ENCODE results near the gene DLX2. TPM values are rescaled to one million over a fixed set of nuclear protein-coding genes. Genes with fewer than 3 reads are reported as not detected.
"Not testable (repeated sequence)": the region's sequence is repeated elsewhere in the genome, so short reads cannot be mapped to it uniquely, and the experiment has no call there.

DLX2 gene
- 0.14 TPM for total RNA-seq

GRCh38 chr2:172102391-172103359 is at the start of gene DLX2:
DLX2 (minus strand) TSS chr2:172102900; CDS start chr2:172102538, 362 bp downstream.
- DNase-seq (ENCODE audit: low spot score): peak; percentile 74

DNA sequence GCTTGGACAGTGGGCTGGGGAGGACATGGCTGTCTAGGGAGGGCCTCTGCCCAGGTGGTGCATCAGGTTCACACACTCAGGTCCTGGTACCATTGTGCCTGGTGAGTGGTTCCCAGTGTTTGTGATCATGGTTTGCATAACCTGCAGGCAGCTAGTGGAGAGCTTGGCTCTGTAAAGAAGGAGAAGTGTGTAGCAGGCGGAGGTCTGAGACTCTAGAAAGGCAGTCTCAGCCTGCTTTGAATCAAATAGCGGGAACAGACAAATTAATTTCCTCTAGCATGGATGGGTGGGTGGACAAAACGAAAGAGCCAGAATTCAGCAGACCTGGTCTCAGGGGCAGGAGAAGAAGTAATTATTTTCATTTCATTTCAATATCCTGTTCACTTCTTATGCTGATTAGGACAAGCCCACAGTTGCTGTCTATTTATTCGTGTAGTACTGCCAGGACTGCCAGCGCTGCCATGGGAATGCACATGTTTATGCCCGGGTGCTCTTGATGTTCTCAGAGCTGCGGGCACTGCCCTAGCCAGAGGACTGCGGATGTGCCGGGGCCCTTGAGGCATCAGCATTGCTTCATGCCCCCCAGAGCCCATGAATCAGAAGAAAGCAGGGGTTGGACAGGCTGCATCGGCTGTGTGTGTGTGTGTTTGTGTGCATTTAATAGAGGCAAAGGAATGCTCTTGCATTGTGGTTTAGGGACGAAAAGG is 45.4 kb upstream of the DLX2 start:
- no peak for DNase-seq (ENCODE audit: low spot score)

- DNase-seq (ENCODE audit: low spot score): no peak
These were observed 41.1 kb upstream of the DLX2 start for GRCh38 chr2:172143817-172144216.

- not testable (repeated sequence) for DNase-seq (ENCODE audit: low spot score)
These were observed 36.0 kb upstream of the DLX2 start for GRCh38 chr2:172138727-172139126.

DNA sequence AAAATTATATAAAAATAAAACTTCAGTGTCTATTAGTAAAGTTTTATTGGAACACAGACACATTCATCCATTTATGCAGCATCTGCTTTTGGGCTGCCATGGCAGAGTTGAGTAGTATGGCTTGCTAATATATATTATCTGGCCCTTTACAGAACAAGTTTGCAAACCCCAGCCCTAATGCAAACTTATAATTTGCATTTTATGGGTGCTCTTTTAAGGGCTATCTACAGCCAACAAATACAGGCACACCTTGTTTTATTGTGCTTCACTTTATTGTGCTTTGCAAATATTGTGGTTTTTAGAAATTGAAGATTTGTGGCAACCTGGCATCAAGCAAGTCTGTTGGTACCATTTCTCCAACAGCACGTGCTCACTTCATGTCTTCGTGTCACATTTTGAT is 35.2 kb upstream of the DLX2 start:
- no peak for DNase-seq (ENCODE audit: low spot score)

DNA sequence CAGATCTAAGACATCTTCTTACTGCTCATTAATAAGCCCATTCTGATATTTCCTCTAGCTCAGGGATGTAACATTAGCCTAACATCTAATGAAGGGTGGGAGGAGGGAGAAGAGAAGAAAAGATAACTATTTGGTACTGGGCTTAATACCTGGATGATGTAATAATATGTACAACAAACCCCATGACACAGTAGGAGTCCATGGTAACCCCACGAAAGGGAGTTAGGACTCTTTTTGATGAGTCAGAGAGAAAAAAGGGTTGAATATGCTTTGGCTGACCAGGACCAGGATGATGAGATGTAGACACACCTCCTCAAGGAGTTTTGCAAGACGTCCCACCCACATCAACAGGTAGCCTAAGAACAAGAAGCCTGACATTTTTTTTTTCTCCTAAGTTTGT is 34.4 kb upstream of the DLX2 start:
- no peak for DNase-seq (ENCODE audit: low spot score)

DNA sequence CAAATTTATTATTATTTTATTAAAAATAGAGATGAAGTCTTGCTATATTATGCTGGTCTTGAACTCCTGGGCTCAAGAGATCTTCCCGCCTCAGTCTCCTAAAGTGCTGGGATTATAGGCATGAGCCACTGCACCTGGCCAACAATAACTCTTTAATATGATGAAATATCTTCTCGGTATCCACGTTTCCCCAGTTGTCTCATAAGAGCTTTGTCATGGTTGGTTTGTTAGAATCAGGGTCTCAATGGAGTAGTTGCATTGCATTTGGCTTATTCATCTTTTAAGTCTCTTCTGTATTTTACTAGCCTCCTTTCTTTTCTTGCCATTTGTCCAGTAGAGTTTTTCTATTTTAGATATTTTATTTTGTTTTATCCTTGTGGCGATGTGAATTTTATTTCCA is 32.7 kb upstream of the DLX2 start:
- DNase-seq (ENCODE audit: low spot score): no peak

GRCh38 chr2:172134270-172134669 is 31.6 kb upstream of the DLX2 start:
- DNase-seq (ENCODE audit: low spot score): no peak

DNA sequence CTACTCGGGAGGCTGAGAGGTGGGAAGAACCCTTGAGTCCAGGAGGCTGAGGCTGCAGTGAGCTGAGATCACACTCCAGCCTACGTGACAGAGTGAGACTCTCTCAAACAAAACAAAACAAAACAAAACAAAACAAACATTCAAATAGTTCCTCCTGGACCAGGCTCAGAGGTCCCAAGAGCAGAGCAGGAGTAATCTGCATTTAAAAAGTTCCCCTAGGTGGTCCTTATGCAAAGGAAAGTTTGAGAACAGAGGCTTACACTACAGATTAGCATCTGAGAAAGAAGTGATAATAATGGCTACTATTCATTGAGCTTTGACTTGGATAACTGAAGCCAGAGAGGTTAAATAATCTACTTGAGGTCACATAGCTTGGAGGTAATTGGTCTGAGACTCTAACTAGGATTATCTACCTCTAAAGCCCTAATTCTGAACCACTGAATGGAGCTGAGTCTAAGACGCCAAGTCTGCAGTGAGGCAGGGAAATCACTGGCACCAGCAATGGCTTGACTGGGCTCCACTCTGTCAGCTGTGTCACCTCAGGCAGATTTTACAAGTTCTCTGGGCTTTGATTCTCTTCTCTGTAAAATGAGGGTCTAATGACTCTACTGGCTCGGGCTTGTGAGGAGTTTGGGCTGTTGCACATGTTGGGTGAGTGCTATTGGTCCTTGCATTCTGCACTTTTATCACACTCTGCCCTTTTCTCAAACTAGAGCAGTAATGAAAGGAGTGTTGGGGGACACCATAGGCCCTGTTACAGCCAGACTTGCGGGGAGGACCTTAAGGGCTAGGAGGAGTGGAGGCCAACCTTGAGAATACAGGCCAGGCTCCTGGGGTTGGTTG is 29.2 kb upstream of the DLX2 start:
- DNase-seq (ENCODE audit: low spot score): no peak

- DNase-seq (ENCODE audit: low spot score): no peak
These were observed 26.7 kb upstream of the DLX2 start for GRCh38 chr2:172129404-172129803.

DNA sequence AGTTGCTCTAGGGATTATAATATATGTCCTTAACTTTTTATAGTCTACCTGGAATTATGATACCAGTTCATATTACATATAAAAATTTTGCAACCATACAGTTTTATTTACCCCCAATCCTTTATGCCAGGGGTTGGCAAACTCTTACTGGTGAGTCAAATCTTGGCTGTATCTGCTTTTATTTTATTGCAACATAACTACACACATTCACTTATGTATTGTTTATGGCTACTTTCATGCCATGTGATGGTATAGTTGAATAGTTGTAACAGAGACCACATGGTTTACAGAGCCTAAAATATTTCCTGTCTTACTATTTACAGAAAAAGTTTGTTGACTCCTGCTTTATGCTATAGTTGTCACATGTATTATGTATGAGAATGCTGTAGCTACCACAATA is 25.8 kb upstream of the DLX2 start:
- no peak for DNase-seq (ENCODE audit: low spot score)

- DNase-seq (ENCODE audit: low spot score): no peak
These were observed 17.4 kb upstream of the DLX2 start for GRCh38 chr2:172120118-172120517.

GRCh38 chr2:172119089-172119488 is 16.4 kb upstream of the DLX2 start:
- DNase-seq (ENCODE audit: low spot score): no peak

GRCh38 chr2:172116107-172116506 is 13.4 kb upstream of the DLX2 start:
- no peak for DNase-seq (ENCODE audit: low spot score)

DNA sequence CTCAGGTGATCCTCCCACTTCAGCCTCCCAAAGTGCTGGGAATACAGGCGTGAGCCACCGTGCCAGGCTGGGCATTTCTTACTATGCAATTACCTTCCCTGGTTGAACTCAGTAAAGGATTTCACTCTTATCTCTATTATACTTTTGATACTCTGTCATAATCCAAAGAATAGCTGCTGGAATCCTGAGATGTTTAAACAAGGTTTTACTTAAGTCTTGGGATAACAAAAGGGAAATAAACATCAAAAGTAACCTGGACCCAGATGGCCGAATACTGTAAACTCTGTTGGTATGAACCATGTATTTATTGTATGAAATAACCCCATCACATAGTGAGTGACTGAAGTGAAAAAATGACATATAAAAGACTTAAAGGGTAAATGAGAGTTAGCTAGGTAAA is 11.9 kb upstream of the DLX2 start:
- no peak for DNase-seq (ENCODE audit: low spot score)

DNA sequence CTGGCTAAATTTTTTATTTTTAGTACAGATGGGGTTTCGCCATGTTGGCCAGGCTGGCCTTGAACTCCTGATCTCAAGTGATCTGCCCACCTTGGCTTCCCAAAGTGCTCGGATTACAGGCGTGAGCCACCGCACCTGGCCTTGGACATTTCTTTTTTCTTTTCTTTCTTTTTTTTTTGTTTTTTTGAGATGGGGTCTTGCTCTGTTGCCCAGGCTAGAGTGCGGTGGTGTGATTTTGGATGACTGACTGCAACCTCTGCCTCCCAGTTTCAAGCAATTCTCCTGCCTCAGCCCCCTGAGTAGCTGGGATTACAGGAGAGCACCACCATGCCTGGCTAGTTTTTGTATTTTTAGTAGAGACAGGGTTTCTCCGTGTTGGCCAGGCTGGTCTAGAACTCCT is 11.5 kb upstream of the DLX2 start:
- not testable (repeated sequence) for DNase-seq (ENCODE audit: low spot score)

DNA sequence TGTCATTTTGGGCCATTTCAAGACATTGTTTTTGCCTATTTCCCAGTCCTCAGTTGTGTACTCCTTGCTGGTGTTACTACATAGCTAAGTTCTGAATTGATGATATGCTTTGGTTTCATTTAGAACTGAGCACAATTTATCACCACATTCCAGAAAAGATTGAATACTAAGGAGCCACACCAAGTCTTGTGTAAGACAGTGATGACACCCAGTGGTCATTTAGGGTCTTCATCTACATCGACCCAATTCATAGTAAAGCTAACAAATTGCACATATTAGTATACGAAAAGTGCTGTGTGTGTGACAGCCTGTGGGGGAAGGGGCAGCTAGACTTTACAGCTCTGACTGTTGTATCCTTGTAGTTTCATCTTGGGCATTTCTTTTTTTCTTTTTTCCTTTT is 10.9 kb upstream of the DLX2 start:
- no peak for DNase-seq (ENCODE audit: low spot score)

DNA sequence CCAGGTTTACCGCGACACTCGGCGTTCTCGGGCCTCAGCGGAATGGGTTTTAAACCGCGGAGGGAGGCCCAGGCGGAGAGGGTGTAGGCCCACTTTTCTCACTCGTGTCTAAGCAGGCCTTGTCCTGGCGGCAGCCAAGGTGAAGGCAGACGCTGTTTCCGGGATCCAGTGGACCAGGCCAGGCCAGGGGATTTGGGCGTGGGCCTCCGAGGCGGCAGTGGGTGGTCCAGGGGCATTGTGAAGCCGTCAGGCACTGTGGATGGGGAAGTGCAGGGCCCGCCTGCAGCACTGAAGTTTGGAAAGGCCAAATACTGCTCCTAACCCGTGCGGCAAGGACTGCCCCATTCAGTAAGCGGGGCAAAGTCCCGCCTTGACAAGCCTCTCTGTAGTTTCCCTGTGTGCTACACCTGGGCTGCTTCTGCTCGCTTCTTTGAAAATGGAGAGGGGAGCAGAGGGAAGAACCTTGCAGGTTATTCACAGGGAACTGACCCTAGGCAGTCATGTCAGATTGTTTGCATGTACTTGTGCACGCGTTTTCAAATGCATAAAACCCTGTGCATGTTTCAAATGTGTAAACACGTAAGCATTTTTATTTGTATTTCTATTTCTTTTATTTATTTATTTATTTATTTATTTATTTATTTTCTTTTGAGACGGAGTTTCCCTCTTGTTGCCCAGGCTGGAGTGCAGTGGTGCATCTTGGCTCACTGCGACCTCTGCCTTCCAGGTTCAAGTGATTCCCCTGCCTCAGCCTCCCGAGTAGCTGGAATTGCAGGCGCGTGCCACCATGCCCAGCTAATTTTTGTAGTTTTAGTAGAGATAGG is 7.5 kb upstream of the DLX2 start:
- no peak for DNase-seq (ENCODE audit: low spot score)

- DNase-seq (ENCODE audit: low spot score): no peak
These were observed 6.7 kb upstream of the DLX2 start for GRCh38 chr2:172109256-172109987.

GRCh38 chr2:172108587-172108930 is 5.9 kb upstream of the DLX2 start:
- no peak for DNase-seq (ENCODE audit: low spot score)

All from mucosa of gallbladder (tissue), 1 donor.